ENCODE measurements around the gene POU2AF1.

DNA sequence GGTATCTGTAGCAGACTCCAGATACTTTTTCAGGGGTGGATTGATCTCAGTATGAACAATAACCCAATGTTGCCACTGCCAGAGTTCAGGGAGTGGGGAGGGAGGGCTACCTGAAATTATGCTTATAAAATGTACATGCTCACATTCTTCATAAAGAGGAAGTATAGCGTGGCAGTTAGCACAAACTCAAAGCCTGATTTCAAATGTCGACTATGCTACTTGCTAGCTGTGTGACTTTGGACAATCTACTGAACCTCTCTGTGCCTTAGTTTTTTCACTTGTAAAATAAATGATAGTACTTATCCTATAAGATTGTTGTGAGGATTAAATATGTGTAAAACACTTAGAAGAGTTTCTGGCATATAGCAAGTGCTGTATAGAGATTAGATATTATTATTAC, 26.5 kb upstream of the POU2AF1 start:
- no peak for TF ChIP-seq CTCF (IDR thresholded peaks at IDR 0.05; ENCODE audit: low read length)
- TF ChIP-seq EZH2phosphoT487 (IDR thresholded peaks at IDR 0.05; ENCODE audit: low read length) = no peak

All from MM.1S (cell line).